ENCODE measurements around the gene ARID3A. TPM values are rescaled to one million over a fixed set of nuclear protein-coding genes. Genes with fewer than 3 reads are reported as not detected.

ARID3A gene
- total RNA-seq, 1 donor from 2014 or later = 106 TPM

- H3K9ac ChIP-seq (ENCODE audit: low read length) = no peak overlapping the region
- FAIRE-seq (no peak), DNase-seq (ENCODE audit: low read depth) (no peak)
- H3K27ac ChIP-seq (ENCODE audit: low read depth, low read length) = no peak overlapping the region
- Mint-ChIP-seq H3K4me1 (ENCODE audit: low read depth, unreplicated experiment) (peaks cover 6% of the 10 kb centered on the region), H3K36me3 (ENCODE audit: low read depth, unreplicated experiment) (no peaks in the 10 kb centered on the region), H3K27ac (ENCODE audit: unreplicated experiment) (no peak overlapping the region), H3K9me3 (ENCODE audit: unreplicated experiment) (no peaks in the 10 kb centered on the region), H3K4me3 (ENCODE audit: unreplicated experiment) (no peak overlapping the region), H3K27me3 (ENCODE audit: low read depth, unreplicated experiment) (no peaks in the 10 kb centered on the region)
- H3K79me2 ChIP-seq (ENCODE audit: insufficient read depth, low read length) = peaks cover 11% of the 10 kb centered on the region
- TF ChIP-seq EZH2 (IDR thresholded peaks at IDR 0.05; ENCODE audit: insufficient read depth, low read length) = no peak
- TF ChIP-seq, protein P1, sequence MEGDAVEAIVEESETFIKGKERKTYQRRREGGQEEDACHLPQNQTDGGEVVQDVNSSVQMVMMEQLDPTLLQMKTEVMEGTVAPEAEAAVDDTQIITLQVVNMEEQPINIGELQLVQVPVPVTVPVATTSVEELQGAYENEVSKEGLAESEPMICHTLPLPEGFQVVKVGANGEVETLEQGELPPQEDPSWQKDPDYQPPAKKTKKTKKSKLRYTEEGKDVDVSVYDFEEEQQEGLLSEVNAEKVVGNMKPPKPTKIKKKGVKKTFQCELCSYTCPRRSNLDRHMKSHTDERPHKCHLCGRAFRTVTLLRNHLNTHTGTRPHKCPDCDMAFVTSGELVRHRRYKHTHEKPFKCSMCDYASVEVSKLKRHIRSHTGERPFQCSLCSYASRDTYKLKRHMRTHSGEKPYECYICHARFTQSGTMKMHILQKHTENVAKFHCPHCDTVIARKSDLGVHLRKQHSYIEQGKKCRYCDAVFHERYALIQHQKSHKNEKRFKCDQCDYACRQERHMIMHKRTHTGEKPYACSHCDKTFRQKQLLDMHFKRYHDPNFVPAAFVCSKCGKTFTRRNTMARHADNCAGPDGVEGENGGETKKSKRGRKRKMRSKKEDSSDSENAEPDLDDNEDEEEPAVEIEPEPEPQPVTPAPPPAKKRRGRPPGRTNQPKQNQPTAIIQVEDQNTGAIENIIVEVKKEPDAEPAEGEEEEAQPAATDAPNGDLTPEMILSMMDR (IDR thresholded peaks at IDR 0.05; ENCODE audit: insufficient read depth, low read depth, low read length) = no peak
- H3K4me3 ChIP-seq (ENCODE audit: insufficient read depth, low read depth, low read length) = no peak overlapping the region
- H3K36me3 ChIP-seq (ENCODE audit: insufficient read depth, low read length) = no peaks in the 10 kb centered on the region
- H3K4me1 ChIP-seq (ENCODE audit: insufficient read depth, low read length) = peaks cover 15% of the 10 kb centered on the region
- H4K20me1 ChIP-seq (ENCODE audit: insufficient read depth, low read length) = peaks cover 7% of the 10 kb centered on the region
- H2AFZ ChIP-seq (ENCODE audit: low read depth, low read length) = no peak overlapping the region
- H3K27me3 ChIP-seq (ENCODE audit: insufficient read depth, low read length) = no peaks in the 10 kb centered on the region
- H3K4me2 ChIP-seq (ENCODE audit: low read length) = peak overlapping the region; percentile 15
- no peaks in the 10 kb centered on the region for H3K9me3 ChIP-seq (ENCODE audit: insufficient read depth, low read depth, low read length)
Observed at GRCh38 chr19:980133-980998, 54.5 kb downstream of the ARID3A start.

- H3K9ac ChIP-seq (ENCODE audit: low read length) = no peak overlapping the region
- no peaks in the 10 kb centered on the region for H3K36me3 Mint-ChIP-seq (ENCODE audit: low read depth, unreplicated experiment)
- peak overlapping the region; percentile 62 for H3K4me3 Mint-ChIP-seq (ENCODE audit: unreplicated experiment)
- no peaks in the 10 kb centered on the region for H3K9me3 Mint-ChIP-seq (ENCODE audit: unreplicated experiment)
- H3K79me2 ChIP-seq (ENCODE audit: insufficient read depth, low read length) = peaks cover 15% of the 10 kb centered on the region
- peak overlapping the region; percentile 66 for H2AFZ ChIP-seq (ENCODE audit: low read depth, low read length)
- H3K27ac Mint-ChIP-seq (ENCODE audit: unreplicated experiment) = no peak overlapping the region
- peak overlapping the region; percentile 37 for H3K4me3 ChIP-seq (ENCODE audit: insufficient read depth, low read depth, low read length)
- H3K36me3 ChIP-seq (ENCODE audit: insufficient read depth, low read length) = no peaks in the 10 kb centered on the region
- H3K4me2 ChIP-seq (ENCODE audit: low read length) = peak overlapping the region; percentile 83
- no peak for FAIRE-seq
- peaks cover 11% of the 10 kb centered on the region for H4K20me1 ChIP-seq (ENCODE audit: insufficient read depth, low read length)
- H3K27me3 ChIP-seq (ENCODE audit: insufficient read depth, low read length) = no peaks in the 10 kb centered on the region
- no peak for TF ChIP-seq EZH2 (IDR thresholded peaks at IDR 0.05; ENCODE audit: insufficient read depth, low read length)
- TF ChIP-seq, protein P1 (IDR thresholded peaks at IDR 0.05; ENCODE audit: insufficient read depth, low read depth, low read length) = peak; percentile 38
- H3K4me1 Mint-ChIP-seq (ENCODE audit: low read depth, unreplicated experiment) = peaks cover 6% of the 10 kb centered on the region
- peaks cover 18% of the 10 kb centered on the region for H3K4me1 ChIP-seq (ENCODE audit: insufficient read depth, low read length)
- DNase-seq (ENCODE audit: low read depth) = no peak
- H3K9me3 ChIP-seq (ENCODE audit: insufficient read depth, low read depth, low read length) = no peaks in the 10 kb centered on the region
- H3K27ac ChIP-seq (ENCODE audit: low read depth, low read length) = no peak overlapping the region
- H3K27me3 Mint-ChIP-seq (ENCODE audit: low read depth, unreplicated experiment) = no peaks in the 10 kb centered on the region
Observed at GRCh38 chr19:982567-983170, 56.8 kb downstream of the ARID3A start.

All from astrocyte (in vitro differentiated cells and primary cell).